CD4-positive, alpha-beta T cell treated with Interferon alpha-2 for 1 hour (primary cell): ENCODE data around the gene OAT.

Experiments
- DNase-seq, 2 donors: peaks; one replicate each; pipeline ENCODE4 v3.0.0-alpha.2; 2020 to 2022

The OAT gene

GRCh38 chr10:124418726-124419501, at the start of gene OAT:
OAT (minus strand) TSS chr10:124418923; CDS start chr10:124412171, 6,752 bp downstream.
- peak; percentile 96 to 97 for DNase-seq

GRCh38 chr10:124467165-124467564, 48.4 kb upstream of the OAT start:
- no peak for DNase-seq

GRCh38 chr10:124465777-124466488, 47.2 kb upstream of the OAT start:
- no peak for DNase-seq

- peak in 1 of 2 donors; percentile 17 for DNase-seq
Measured at GRCh38 chr10:124465003-124465776, 46.5 kb upstream of the OAT start.

GRCh38 chr10:124464028-124464965, 45.6 kb upstream of the OAT start:
- no peak for DNase-seq

GRCh38 chr10:124462348-124462695, 43.6 kb upstream of the OAT start:
- DNase-seq = no peak

- DNase-seq = peak; percentile 84 to 89
Measured at GRCh38 chr10:124461642-124462347, 43.1 kb upstream of the OAT start, which contains the start of gene LHPP. LHPP (plus strand) TSS chr10:124461823; CDS start chr10:124461863, 40 bp downstream.

GRCh38 chr10:124460144-124460543, 41.4 kb upstream of the OAT start:
- DNase-seq = no peak

GRCh38 chr10:124459395-124459794, 40.7 kb upstream of the OAT start:
- DNase-seq = no peak

- no peak for DNase-seq
Measured at GRCh38 chr10:124458889-124459288, 40.2 kb upstream of the OAT start.

- no peak for DNase-seq
Measured at GRCh38 chr10:124458473-124458872, 39.8 kb upstream of the OAT start.

GRCh38 chr10:124455441-124455840, 36.7 kb upstream of the OAT start:
- no peak for DNase-seq

- no peak for DNase-seq
Measured at GRCh38 chr10:124453960-124454610, 35.4 kb upstream of the OAT start.

GRCh38 chr10:124451276-124451675, 32.6 kb upstream of the OAT start:
- no peak for DNase-seq

GRCh38 chr10:124450783-124451057, 32.0 kb upstream of the OAT start:
- DNase-seq = no peak

GRCh38 chr10:124450012-124450782, 31.5 kb upstream of the OAT start, which contains the start of gene NKX1-2:
NKX1-2 (minus strand) TSS chr10:124450035; CDS start chr10:124449943, 92 bp downstream.
- no peak for DNase-seq

- no peak for DNase-seq
Measured at GRCh38 chr10:124449170-124450011, 30.7 kb upstream of the OAT start.

GRCh38 chr10:124448696-124449169, 30.0 kb upstream of the OAT start:
- no peak for DNase-seq

GRCh38 chr10:124447751-124448466, 29.2 kb upstream of the OAT start:
- no peak for DNase-seq
